ENCODE results near the gene RGS9.

DNA sequence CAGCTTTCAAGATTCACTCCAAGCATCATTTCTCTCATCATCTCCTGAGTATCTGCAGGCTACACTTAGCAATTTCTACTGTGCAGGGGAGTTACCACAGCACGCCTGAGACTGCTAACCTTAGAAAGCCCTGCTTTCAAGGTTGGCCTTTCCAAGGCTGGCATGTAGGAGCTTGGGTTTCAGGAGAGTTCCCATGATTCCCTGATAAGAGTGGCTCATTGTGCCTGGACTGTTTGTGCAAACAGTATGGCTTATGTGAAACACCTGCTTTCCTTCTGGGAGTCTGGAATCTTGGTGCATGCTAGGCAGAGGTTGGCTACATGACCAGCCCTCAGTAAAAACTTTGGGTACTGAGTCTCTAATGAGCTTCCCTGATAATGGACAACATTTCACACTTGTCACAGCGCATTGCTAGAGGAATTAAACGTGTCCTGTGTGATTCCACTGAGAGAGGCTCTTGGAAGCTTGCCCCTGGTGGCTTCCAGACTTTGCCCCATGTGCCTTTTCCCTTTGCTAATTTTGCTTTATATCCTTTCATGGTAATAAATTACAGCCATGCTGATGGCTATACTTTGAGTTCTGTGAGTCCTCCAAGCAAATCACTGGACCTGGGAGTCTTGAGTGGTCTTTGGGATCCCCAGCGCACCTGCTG, 19.7 kb upstream of the RGS9 start:
- TF ChIP-seq, protein P1, sequence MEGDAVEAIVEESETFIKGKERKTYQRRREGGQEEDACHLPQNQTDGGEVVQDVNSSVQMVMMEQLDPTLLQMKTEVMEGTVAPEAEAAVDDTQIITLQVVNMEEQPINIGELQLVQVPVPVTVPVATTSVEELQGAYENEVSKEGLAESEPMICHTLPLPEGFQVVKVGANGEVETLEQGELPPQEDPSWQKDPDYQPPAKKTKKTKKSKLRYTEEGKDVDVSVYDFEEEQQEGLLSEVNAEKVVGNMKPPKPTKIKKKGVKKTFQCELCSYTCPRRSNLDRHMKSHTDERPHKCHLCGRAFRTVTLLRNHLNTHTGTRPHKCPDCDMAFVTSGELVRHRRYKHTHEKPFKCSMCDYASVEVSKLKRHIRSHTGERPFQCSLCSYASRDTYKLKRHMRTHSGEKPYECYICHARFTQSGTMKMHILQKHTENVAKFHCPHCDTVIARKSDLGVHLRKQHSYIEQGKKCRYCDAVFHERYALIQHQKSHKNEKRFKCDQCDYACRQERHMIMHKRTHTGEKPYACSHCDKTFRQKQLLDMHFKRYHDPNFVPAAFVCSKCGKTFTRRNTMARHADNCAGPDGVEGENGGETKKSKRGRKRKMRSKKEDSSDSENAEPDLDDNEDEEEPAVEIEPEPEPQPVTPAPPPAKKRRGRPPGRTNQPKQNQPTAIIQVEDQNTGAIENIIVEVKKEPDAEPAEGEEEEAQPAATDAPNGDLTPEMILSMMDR (IDR thresholded peaks at IDR 0.05; ENCODE audit: poor library complexity), result no peak
- TF ChIP-seq EZH2 (IDR thresholded peaks at IDR 0.05; ENCODE audit: borderline replicate concordance), result no peak
- no peak for TF ChIP-seq EZH2phosphoT487 (IDR thresholded peaks at IDR 0.05; ENCODE audit: low read depth, severe bottlenecking, unreplicated experiment)
